Smooth muscle cell of the brain vasculature (primary cell): ENCODE results near the gene PGM1.

ENCODE experiments used
- DNase-seq: peaks from one replicate; pipeline ENCODE4 v3.0.0-alpha.2; 2012; ENCODE audit warnings: low read depth, low spot score

The PGM1 gene

DNA sequence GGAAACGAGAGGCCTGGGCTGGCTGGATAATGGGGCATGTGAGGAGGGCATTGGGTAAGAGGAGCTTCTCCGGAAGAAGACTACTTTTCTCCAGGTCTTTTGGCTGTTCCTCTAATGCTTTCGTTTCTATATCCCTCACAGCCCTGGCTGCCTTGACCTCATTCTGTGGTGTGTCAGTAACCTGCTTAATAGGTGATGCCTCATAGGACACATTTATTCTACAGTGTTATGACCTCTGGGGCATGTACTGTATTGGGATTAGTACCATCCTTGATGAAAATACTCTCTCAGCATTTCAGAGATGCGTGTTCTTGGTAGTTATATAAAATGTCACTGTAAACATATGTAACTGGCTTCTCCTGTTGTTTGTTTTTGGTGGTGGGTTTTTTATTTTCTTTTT is 40.1 kb downstream of the PGM1 start:
- DNase-seq: no peak

- no peak for DNase-seq
These were observed 41.3 kb downstream of the PGM1 start for GRCh38 chr1:63634471-63634870.

DNA sequence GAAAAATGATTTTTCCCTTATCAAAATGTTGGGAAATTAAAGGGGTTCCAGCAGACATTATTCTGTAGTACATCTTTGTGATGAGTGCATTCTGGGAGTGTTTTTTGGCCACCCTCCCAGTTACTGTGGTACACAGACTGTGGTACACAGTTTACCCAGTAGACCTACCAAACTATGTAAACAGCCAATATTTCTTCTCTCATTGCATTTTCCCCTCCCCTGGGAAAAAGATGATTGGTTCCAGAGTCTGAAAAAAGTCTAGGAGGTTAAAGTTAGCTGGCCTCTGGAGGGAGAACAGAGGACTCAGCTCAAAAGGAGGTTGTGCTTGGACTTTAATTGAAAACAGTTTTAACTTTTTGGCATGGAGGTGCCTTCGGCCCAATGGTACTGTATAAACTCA is 42.5 kb downstream of the PGM1 start:
- peak; percentile 55 for DNase-seq

- DNase-seq: no peak
These were observed 43.2 kb downstream of the PGM1 start for GRCh38 chr1:63636192-63637105.

GRCh38 chr1:63638471-63638870 is 45.3 kb downstream of the PGM1 start:
- DNase-seq: no peak

GRCh38 chr1:63638875-63639274 is 45.7 kb downstream of the PGM1 start:
- no peak for DNase-seq

- no peak for DNase-seq
These were observed 47.7 kb downstream of the PGM1 start for GRCh38 chr1:63640633-63641567.

DNA sequence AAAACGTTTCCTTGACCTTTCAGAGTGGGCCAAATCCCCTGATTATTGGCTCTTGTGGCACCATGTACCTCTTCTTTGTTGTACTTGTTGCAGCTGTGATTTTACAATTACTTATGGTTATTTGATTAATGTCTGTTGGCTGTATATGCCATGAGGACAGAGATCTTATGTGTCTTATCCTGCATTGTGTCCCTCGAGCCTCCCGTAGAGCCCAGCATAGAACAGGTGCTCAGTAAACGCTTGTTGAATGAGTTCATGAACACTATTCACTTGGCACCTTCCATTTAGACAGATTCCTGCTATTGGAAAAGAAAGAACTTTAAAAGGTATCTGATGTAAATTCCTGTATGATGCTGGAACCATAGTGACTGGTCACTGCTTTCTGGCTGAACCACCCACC is 48.4 kb downstream of the PGM1 start:
- no peak for DNase-seq

GRCh38 chr1:63642901-63643300 is 49.7 kb downstream of the PGM1 start:
- DNase-seq: no peak

DNA sequence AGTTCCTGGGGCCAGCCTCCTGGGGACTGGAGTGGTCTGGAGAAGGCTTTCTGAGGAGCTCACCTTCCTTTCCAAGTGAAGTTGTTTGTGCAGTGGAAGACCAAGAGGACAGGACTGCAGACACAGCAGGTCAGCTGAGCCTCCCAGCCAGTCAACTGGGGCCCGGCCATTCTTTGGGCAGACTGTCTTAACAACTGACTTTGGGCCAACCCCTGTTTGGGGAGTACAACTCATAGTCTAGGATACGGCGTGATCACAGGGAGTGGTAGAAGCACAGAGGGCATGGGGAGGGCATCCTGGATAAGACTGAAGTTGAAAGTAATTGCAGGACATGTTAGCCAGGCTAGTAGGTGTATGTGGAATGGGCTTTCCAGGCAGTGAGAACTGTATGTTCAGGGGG is 50.3 kb downstream of the PGM1 start:
- DNase-seq: no peak

DNA sequence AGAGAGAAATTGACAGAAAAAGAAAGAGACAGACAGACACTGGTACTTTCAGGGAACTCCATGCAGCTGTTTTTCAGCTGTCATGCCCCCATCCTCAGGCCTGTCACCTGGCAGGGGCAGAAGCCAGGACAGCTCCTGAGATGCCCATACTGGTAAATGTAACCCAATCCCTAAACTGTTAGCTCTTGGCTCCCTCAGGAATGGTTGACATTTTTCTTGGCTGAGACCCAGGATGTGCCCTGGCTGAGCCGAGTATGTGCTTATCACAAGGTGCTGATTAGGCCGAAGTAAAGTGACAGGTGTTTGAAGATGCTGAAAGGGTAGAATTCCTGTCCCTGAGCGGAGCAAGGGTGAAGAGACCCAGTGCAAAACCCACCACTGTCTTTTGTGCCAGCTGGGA is 50.7 kb downstream of the PGM1 start:
- no peak for DNase-seq

- no peak for DNase-seq
These were observed 52.1 kb downstream of the PGM1 start for GRCh38 chr1:63645317-63645716.

DNA sequence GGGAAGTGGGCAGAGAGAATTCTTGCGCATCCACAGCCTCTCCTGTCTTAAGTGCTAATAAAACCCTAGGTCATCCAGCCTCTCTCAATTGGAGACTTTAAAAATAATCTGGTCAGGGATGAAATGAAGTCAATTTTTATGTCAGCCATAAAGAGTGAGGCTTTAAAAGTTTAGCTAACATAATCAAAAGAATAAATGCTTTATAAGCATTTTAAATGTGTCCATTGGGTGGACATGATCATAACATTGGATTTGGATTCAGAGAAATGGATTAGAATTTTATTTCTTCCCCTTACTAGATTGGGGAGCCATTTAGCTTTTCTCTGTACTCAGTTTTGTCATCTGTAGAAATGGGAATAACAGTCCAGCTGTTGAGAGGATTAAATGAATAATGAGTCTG is 55.5 kb downstream of the PGM1 start:
- no peak for DNase-seq

DNA sequence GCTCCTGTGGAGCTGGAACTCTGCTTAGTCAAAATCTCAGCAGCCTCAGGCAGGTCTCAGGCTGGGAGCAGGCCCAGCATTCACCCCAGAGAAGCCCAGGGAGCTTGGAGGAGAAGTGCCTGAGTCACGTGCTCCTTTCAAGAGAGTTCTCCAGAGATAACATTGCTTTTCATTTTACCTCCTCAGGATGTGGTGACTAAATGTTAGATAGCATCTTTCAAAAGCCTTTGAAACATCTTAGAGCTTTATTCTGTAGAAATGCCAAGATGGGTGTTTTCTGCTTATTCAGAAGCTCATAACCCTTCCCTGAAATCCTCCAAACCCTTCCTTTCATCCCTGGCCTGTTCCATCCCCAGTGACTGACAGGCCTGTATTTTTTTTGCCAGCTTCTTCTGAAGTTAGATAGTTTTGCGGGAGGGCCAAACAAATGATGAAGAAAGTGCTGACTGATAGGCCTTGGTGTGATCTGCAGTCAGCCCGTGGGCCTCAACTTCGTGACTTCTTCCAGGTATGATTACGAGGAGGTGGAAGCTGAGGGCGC is 58.0 kb downstream of the PGM1 start:
- no peak for DNase-seq

- DNase-seq: no peak
These were observed 60.8 kb downstream of the PGM1 start for GRCh38 chr1:63653976-63654375.

DNA sequence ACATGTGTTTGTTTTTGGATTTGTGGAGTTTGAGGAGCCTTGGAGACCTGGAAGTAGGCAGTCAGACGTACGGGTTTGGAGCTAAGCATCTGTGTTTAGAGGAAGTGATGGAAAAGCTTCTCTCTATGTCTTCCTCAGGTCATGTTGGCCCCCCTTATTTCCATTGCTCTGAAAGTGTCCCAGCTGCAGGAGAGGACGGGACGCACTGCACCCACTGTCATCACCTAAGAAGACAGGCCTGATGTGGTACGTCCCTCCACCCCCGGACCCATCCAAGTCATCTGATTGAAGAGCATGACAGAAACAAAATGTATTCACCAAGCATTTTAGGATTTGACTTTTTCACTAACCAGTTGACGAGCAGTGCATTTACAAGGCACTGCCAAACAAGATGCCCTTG is 66.2 kb downstream of the PGM1 start:
- no peak for DNase-seq

DNA sequence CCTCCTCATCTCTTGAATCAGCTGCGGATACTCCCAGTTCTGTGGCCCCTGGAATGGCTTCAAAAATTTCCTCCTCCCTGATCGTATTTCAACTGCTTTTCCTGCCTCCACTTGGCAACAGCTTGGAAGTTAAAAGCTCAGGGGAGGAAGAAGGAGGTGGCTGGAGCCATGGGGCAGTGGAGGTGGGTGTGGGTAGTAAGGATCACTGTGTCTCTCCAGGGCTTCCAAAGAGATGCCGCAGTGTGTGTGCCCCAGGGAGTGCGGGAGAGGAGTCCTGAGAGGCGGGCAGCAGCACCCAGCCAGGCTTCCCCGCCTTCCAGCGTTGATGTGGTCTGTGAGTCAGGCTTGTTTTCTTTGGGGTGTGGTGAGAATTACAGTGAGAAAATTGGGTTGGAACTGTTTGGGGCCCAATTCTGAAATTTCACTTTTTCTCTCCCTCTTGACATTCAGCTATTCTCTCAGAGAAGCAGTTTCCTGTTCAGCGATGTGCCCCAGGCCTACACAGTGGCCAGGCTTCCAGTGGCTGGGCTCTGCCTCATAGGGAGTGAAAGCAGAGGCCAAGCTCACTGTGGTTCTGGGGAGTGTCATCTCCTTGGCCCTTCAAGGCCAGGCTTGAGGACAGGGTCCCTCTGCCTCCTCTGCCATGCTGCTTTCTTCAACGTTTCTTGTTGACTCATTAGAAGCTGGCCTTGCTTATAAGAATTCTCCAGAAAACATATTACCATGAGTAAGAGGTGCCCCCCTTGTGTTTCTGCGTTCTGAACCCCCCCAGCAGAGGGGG is 69.0 kb downstream of the PGM1 start:
- DNase-seq: no peak

- no peak for DNase-seq
These were observed 69.6 kb downstream of the PGM1 start for GRCh38 chr1:63662841-63663240.

- DNase-seq: no peak
These were observed 70.1 kb downstream of the PGM1 start for GRCh38 chr1:63663301-63663700.

- no peak for DNase-seq
These were observed 70.7 kb downstream of the PGM1 start for GRCh38 chr1:63663873-63664272.

- no peak for DNase-seq
These were observed 71.5 kb downstream of the PGM1 start for GRCh38 chr1:63664742-63665141.

DNA sequence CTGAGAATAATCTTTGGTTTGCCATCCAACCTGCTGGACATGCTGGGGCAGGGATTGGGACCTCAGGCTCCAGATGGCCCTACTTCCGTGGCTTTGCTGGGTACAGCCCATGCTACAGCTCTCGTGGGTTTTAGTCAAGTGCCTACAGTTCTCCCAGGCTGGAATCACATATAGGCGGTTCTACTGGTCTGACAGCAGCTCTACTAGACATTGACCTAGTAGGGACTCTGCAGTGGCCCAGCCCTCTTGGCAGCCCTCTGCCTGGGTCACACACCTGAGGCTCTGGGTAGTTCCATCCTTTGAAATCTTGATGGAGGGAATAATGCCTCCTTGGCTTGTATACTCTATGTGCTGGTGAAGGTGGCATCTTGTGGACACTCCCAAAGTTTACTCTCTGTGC is 72.2 kb downstream of the PGM1 start:
- no peak for DNase-seq
